CD4-positive, alpha-beta T cell treated with Interleukin-17A for 1 hour (primary cell): ENCODE measurements around the gene COL4A2.

Experiments used
- DNase-seq: peaks from one replicate; pipeline ENCODE4 v3.0.0-alpha.2; 2020

The COL4A2 gene

GRCh38 chr13:110548891-110549794 is 242.1 kb downstream of the COL4A2 start:
- no peak for DNase-seq

GRCh38 chr13:110549795-110550160 is 242.7 kb downstream of the COL4A2 start:
- DNase-seq: no peak

- no peak for DNase-seq
Observed at GRCh38 chr13:110551284-110551683, 244.2 kb downstream of the COL4A2 start.

- no peak for DNase-seq
Observed at GRCh38 chr13:110552767-110553166, 245.7 kb downstream of the COL4A2 start.

GRCh38 chr13:110553417-110553816 is 246.3 kb downstream of the COL4A2 start:
- DNase-seq: no peak

GRCh38 chr13:110554227-110554836 is 247.2 kb downstream of the COL4A2 start:
- no peak for DNase-seq

- no peak for DNase-seq
Observed at GRCh38 chr13:110554946-110555345, 247.9 kb downstream of the COL4A2 start.

- DNase-seq: no peak
Observed at GRCh38 chr13:110555601-110556223, 248.6 kb downstream of the COL4A2 start.

GRCh38 chr13:110556224-110556606 is 249.1 kb downstream of the COL4A2 start:
- DNase-seq: no peak

- DNase-seq: no peak
Observed at GRCh38 chr13:110557082-110557481, 250.0 kb downstream of the COL4A2 start.

- no peak for DNase-seq
Observed at GRCh38 chr13:110557610-110558305, 250.7 kb downstream of the COL4A2 start.

- DNase-seq: no peak
Observed at GRCh38 chr13:110559429-110559943, 252.4 kb downstream of the COL4A2 start.

GRCh38 chr13:110559986-110560385 is 252.9 kb downstream of the COL4A2 start:
- no peak for DNase-seq

- DNase-seq: peak; percentile 21
Observed at GRCh38 chr13:110560601-110561343, 253.7 kb downstream of the COL4A2 start.

- DNase-seq: peak; percentile 68
Observed at GRCh38 chr13:110561344-110562035, 254.4 kb downstream of the COL4A2 start, which contains the start of gene RAB20. TSS of gene RAB20 (minus strand) at chr13:110561722. CDS start at chr13:110561519, 203 bp downstream.

GRCh38 chr13:110562036-110562597 is 255.0 kb downstream of the COL4A2 start:
- no peak for DNase-seq
